ENCODE measurements around the gene AGBL1.
"Not testable (repeated sequence)": the region's sequence is repeated elsewhere in the genome, so short reads cannot be mapped to it uniquely, and the experiment has no call there.

AGBL1 gene

GRCh38 chr15:86846036-86846435, 766.4 kb downstream of the AGBL1 start:
- DNase-seq, result no peak

GRCh38 chr15:86849136-86849535, 769.5 kb downstream of the AGBL1 start:
- DNase-seq, result no peak

GRCh38 chr15:86849558-86850285, 770.1 kb downstream of the AGBL1 start:
- DNase-seq, result no peak

- no peak for DNase-seq
These were observed 771.3 kb downstream of the AGBL1 start for GRCh38 chr15:86850939-86851338.

- peak; percentile 64 for DNase-seq
These were observed 773.1 kb downstream of the AGBL1 start for GRCh38 chr15:86852741-86853140.

- DNase-seq, result no peak
These were observed 774.5 kb downstream of the AGBL1 start for GRCh38 chr15:86854176-86854575.

- DNase-seq, result peak; percentile 92
These were observed 775.9 kb downstream of the AGBL1 start for GRCh38 chr15:86855307-86856291.

GRCh38 chr15:86857701-86858100, 778.0 kb downstream of the AGBL1 start:
- DNase-seq, result no peak

- peak; percentile 97 for DNase-seq
These were observed 783.7 kb downstream of the AGBL1 start for GRCh38 chr15:86863226-86863915.

- no peak for DNase-seq
These were observed 786.2 kb downstream of the AGBL1 start for GRCh38 chr15:86865920-86866319.

GRCh38 chr15:86870846-86871245, 791.2 kb downstream of the AGBL1 start:
- no peak for DNase-seq

- DNase-seq, result no peak
These were observed 792.3 kb downstream of the AGBL1 start for GRCh38 chr15:86871964-86872363.

- no peak for DNase-seq
These were observed 793.1 kb downstream of the AGBL1 start for GRCh38 chr15:86872782-86873181.

- DNase-seq, result no peak
These were observed 795.4 kb downstream of the AGBL1 start for GRCh38 chr15:86875067-86875466.

- no peak for DNase-seq
These were observed 796.8 kb downstream of the AGBL1 start for GRCh38 chr15:86876387-86876944.

GRCh38 chr15:86877171-86877631, 797.5 kb downstream of the AGBL1 start:
- peak; percentile 86 for DNase-seq

- not testable (repeated sequence) for DNase-seq
These were observed 799.2 kb downstream of the AGBL1 start for GRCh38 chr15:86878844-86879243.

GRCh38 chr15:86879250-86880229, 799.9 kb downstream of the AGBL1 start:
- DNase-seq, result no peak

GRCh38 chr15:86885616-86886015, 805.9 kb downstream of the AGBL1 start:
- no peak for DNase-seq

GRCh38 chr15:86892774-86893449, 813.2 kb downstream of the AGBL1 start:
- peak; percentile 81 for DNase-seq

GRCh38 chr15:86894269-86894668, 814.6 kb downstream of the AGBL1 start:
- DNase-seq, result no peak

All from islet precursor cell (in vitro differentiated cells).